ENCODE data around the gene ETV7. TPM values are rescaled to one million over a fixed set of nuclear protein-coding genes. Genes with fewer than 3 reads are reported as not detected.

ETV7 gene
- total and polyA plus RNA-seq, 2 of the 13 experiments (the other 11 are each of a cell fraction or from before 2014, with no cell fraction given): not detected

GRCh38 chr6:36360241-36361054 lies 27.0 kb downstream of the ETV7 start (continued):
- no peak for TF ChIP-seq TBL1XR1 (IDR thresholded peaks at IDR 0.05; ENCODE audit: borderline replicate concordance, low read length, partially characterized antibody)
- 0 out of 2 replicates have a peak, but pooled peaks have one; percentile 30 for TF ChIP-seq ZSCAN9 (CRISPR knock-in tag; IDR thresholded peaks at IDR 0.05; ENCODE audit: borderline replicate concordance)
- TF ChIP-seq, protein P1, sequence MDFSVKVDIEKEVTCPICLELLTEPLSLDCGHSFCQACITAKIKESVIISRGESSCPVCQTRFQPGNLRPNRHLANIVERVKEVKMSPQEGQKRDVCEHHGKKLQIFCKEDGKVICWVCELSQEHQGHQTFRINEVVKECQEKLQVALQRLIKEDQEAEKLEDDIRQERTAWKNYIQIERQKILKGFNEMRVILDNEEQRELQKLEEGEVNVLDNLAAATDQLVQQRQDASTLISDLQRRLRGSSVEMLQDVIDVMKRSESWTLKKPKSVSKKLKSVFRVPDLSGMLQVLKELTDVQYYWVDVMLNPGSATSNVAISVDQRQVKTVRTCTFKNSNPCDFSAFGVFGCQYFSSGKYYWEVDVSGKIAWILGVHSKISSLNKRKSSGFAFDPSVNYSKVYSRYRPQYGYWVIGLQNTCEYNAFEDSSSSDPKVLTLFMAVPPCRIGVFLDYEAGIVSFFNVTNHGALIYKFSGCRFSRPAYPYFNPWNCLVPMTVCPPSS (IDR thresholded peaks at IDR 0.05): no peak
- no peak for TF ChIP-seq ZNF160 (CRISPR knock-in tag; IDR thresholded peaks at IDR 0.05)
- TF ChIP-seq ETV5 (CRISPR knock-in tag; IDR thresholded peaks at IDR 0.05; ENCODE audit: borderline replicate concordance): no peak
- TF ChIP-seq ZSCAN25 (CRISPR knock-in tag; IDR thresholded peaks at IDR 0.05): no peak
- TF ChIP-seq ZNF761 (CRISPR knock-in tag; conservative IDR thresholded peaks at IDR 0.05): no peak
- 0 out of 2 replicates have a peak, but pooled peaks have one; percentile 39 for TF ChIP-seq REPIN1 (CRISPR knock-in tag; IDR thresholded peaks at IDR 0.05; ENCODE audit: borderline replicate concordance, low read depth)
- no peak for TF ChIP-seq ELF4 (CRISPR knock-in tag; IDR thresholded peaks at IDR 0.05; ENCODE audit: borderline replicate concordance)
- no peak for TF ChIP-seq ZMAT5 (CRISPR knock-in tag; IDR thresholded peaks at IDR 0.05; ENCODE audit: borderline replicate concordance, low read depth)
- TF ChIP-seq, protein P2, sequence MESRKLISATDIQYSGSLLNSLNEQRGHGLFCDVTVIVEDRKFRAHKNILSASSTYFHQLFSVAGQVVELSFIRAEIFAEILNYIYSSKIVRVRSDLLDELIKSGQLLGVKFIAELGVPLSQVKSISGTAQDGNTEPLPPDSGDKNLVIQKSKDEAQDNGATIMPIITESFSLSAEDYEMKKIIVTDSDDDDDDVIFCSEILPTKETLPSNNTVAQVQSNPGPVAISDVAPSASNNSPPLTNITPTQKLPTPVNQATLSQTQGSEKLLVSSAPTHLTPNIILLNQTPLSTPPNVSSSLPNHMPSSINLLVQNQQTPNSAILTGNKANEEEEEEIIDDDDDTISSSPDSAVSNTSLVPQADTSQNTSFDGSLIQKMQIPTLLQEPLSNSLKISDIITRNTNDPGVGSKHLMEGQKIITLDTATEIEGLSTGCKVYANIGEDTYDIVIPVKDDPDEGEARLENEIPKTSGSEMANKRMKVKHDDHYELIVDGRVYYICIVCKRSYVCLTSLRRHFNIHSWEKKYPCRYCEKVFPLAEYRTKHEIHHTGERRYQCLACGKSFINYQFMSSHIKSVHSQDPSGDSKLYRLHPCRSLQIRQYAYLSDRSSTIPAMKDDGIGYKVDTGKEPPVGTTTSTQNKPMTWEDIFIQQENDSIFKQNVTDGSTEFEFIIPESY (CRISPR knock-in tag; IDR thresholded peaks at IDR 0.05): no peak
- TF ChIP-seq ZNF709 (CRISPR knock-in tag; IDR thresholded peaks at IDR 0.05): no peak
- peak; percentile 97 for TF ChIP-seq CTCF (CRISPR knock-in tag; IDR thresholded peaks at IDR 0.05)
- no peak for TF ChIP-seq ZNF253 (CRISPR knock-in tag; IDR thresholded peaks at IDR 0.05; ENCODE audit: borderline replicate concordance)
- no peak for TF ChIP-seq REXO4 (CRISPR knock-in tag; IDR thresholded peaks at IDR 0.05; ENCODE audit: borderline replicate concordance)
- no peak for TF ChIP-seq ZNF331 (CRISPR knock-in tag; IDR thresholded peaks at IDR 0.05)
- TF ChIP-seq SOX13 (IDR thresholded peaks at IDR 0.05): no peak
- no peak for TF ChIP-seq SOX13 (CRISPR knock-in tag; conservative IDR thresholded peaks at IDR 0.05 in 1 of 2, IDR thresholded peaks at IDR 0.05 in 1 of 2)
- TF ChIP-seq, protein P3, sequence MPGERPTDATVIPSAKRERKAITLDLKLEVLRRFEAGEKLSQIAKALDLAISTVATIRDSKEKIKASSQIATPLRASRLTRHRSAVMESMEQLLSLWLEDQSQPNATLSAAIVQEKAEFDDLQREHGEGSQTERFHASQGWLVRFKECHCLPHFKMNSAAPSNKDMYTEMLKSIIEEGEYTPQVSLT (CRISPR knock-in tag; IDR thresholded peaks at IDR 0.05; ENCODE audit: borderline replicate concordance, low read depth): no peak
- TF ChIP-seq ZNF496 (CRISPR knock-in tag; IDR thresholded peaks at IDR 0.05; ENCODE audit: insufficient replicate concordance): no peak
- no peak for TF ChIP-seq ZNF567 (CRISPR knock-in tag; IDR thresholded peaks at IDR 0.05; ENCODE audit: borderline replicate concordance)
- no peak for TF ChIP-seq ZNF382 (CRISPR knock-in tag; IDR thresholded peaks at IDR 0.05; ENCODE audit: borderline replicate concordance)
- TF ChIP-seq ZNF350 (CRISPR knock-in tag; IDR thresholded peaks at IDR 0.05; ENCODE audit: borderline replicate concordance, low read depth): 0 out of 2 replicates have a peak, but pooled peaks have one; percentile 32
- TF ChIP-seq ETV6 (CRISPR knock-in tag; conservative IDR thresholded peaks at IDR 0.05): no peak
